GM18517 (cell line): ENCODE results near the gene MYL6B.

Source experiments
- ATAC-seq: cut with Tn5 transposase; IDR thresholded peaks from one replicate; pipeline ENCODE4 v1.9.1; 2021; ENCODE audit warnings: mild to moderate bottlenecking, moderate library complexity; ENCODE audit not compliant: unreplicated experiment

Gene MYL6B

DNA sequence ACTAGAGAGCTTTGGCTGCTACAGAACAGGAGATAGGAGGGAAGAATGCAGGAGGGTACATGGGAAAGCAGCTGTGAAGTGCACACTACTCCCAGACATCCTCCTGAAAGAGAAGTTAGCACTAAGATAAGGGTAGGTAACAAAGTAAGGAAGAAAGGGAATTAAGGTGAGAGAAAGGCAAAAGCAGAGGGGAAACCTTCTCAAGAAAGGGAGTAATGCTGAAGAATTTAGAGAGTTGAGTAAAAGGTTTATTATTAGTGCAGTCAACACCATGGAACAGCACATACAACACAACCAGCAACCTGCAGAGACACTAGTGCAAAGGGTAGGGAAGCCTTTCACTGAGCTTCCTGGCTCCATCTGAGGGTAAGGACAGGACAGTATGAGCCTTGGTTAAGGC lies 51.9 kb downstream of the MYL6B start:
- no peak for ATAC-seq

- no peak for ATAC-seq
Measured at GRCh38 chr12:56205445-56205844, 53.1 kb downstream of the MYL6B start.

- ATAC-seq, result no peak
Measured at GRCh38 chr12:56206452-56207166, 54.2 kb downstream of the MYL6B start.
